Dermis lymphatic vessel endothelial cell (primary cell): Measurements from ENCODE around the gene UVRAG. TPM values are rescaled to one million over a fixed set of nuclear protein-coding genes. Genes with fewer than 3 reads are reported as not detected.

ENCODE experiments used
- total RNA-seq: library from RNA; depleted of rRNA; stranded (reverse); fragments of >200 nt; gene quantifications from 2 replicates; pipeline ENCODE4 v1.2.1, GENCODE V29; 2014

The UVRAG gene
- 39.1 and 60.3 TPM in 2 replicates for total RNA-seq

GRCh38 chr11:75814677-75815344 lies at the start of gene UVRAG:
UVRAG (plus strand) TSS chr11:75815210; CDS start chr11:75815408, 198 bp downstream.

GRCh38 chr11:75768112-75768908 lies 46.7 kb upstream of the UVRAG start, which contains the start of gene DGAT2:
DGAT2 (plus strand) TSS chr11:75768778; CDS start chr11:75768992, 214 bp downstream.

Other genes starting within 250 kb of the UVRAG start
- 0.11 and 0.77 TPM in 2 replicates for gene MAP6, start 146.2 kb upstream of the UVRAG start, total RNA-seq
- 0.09 TPM in 1 of 2 replicates, not detected in the other for gene MOGAT2, start 97.4 kb upstream of the UVRAG start, total RNA-seq
- gene DGAT2, start 46.4 kb upstream of the UVRAG start, total RNA-seq = 0.11 and 0.26 TPM in 2 replicates